PC-9 (cell line): ENCODE measurements around the gene AGBL4. TPM values are rescaled to one million over a fixed set of nuclear protein-coding genes. Genes with fewer than 3 reads are reported as not detected.

Experiments used
- BruUV-seq: library from RNA; stranded (reverse); fragments of 400-500 nt; replicated peaks from 2 replicates; lab custom pipeline; 2021; lab: Mats Ljungman, UMichigan
- CTCF ChIA-PET: fragments of 300-600 bp; sonication (Branson Sonifier 250); formaldehyde crosslinking; loops from one replicate; lab custom pipeline; 2022; ENCODE audit warnings: antibody characterized with exemption; lab: Charles Lee
- POLR2A ChIA-PET: fragments of 300-600 bp; sonication (Branson Sonifier 250); formaldehyde crosslinking; loops from one replicate; lab custom pipeline; 2022; ENCODE audit warnings: antibody characterized with exemption; ENCODE audit not compliant: unreplicated experiment; lab: Charles Lee
- DNase-seq, 2 experiments: peaks; one replicate each; pipeline versions ENCODE4 v3.0.0 to v3.0.0-alpha.2; 2015 to 2022; ENCODE audit warnings: mixed read lengths in 1 of 2
- H2AFZ ChIP-seq: fragments of 200-600 bp; sonication (generic); 2 replicates; pipeline ENCODE4 v1.8.1; 2017; ENCODE audit warnings: antibody characterized with exemption
- H3F3A ChIP-seq: fragments of 200-600 bp; sonication (generic); 2 replicates; pipeline ENCODE4 v1.8.1; 2017; ENCODE audit warnings: antibody characterized with exemption, mild to moderate bottlenecking, low read depth; ENCODE audit not compliant: insufficient read depth
- H3K27ac ChIP-seq: fragments of 200-600 bp; sonication (generic); 2 replicates; pipeline ENCODE4 v1.6.1; 2016; ENCODE audit warnings: mixed run types
- H3K27me3 ChIP-seq: fragments of 200-600 bp; sonication (generic); 2 replicates; pipeline ENCODE4 v1.6.1; 2016; ENCODE audit warnings: low read depth, mixed run types; ENCODE audit not compliant: insufficient read depth
- H3K36me3 ChIP-seq: fragments of 200-600 bp; sonication (generic); 2 replicates; pipeline ENCODE4 v1.6.1; 2016; ENCODE audit warnings: low read depth, mixed run types
- H3K4me1 ChIP-seq: fragments of 200-600 bp; sonication (generic); replicated peaks from 2 replicates; pipeline ENCODE4 v1.6.1; 2016; ENCODE audit warnings: mixed run types; ENCODE audit not compliant: insufficient read depth
- H3K4me2 ChIP-seq: fragments of 200-600 bp; sonication (generic); 2 replicates; pipeline ENCODE4 v1.6.1; 2017; ENCODE audit warnings: mixed run types
- H3K4me3 ChIP-seq: fragments of 200-600 bp; sonication (generic); 2 replicates; pipeline ENCODE4 v1.6.1; 2016; ENCODE audit warnings: mixed run types
- H3K79me2 ChIP-seq: fragments of 200-600 bp; sonication (generic); 2 replicates; pipeline ENCODE4 v1.6.1; 2017; ENCODE audit warnings: low read depth, mixed run types
- H3K9me2 ChIP-seq: fragments of 200-600 bp; sonication (generic); 2 replicates; pipeline ENCODE4 v1.8.1; 2017; ENCODE audit warnings: mild to moderate bottlenecking; ENCODE audit not compliant: insufficient read depth
- H3K9me3 ChIP-seq: fragments of 200-600 bp; sonication (generic); 2 replicates; pipeline ENCODE4 v1.8.1; 2016; ENCODE audit warnings: low read depth; ENCODE audit not compliant: insufficient read depth
- H4K20me1 ChIP-seq: fragments of 200-600 bp; sonication (generic); 2 replicates; pipeline ENCODE4 v1.8.1; 2017; ENCODE audit not compliant: insufficient read depth
- CTCF ChIP-seq: fragments of 200-600 bp; sonication (generic); conservative IDR thresholded peaks from 2 replicates; pipeline ENCODE4 v1.6.1; 2017; ENCODE audit warnings: mixed run types, antibody characterized with exemption, mild to moderate bottlenecking, moderate library complexity
- EZH2 ChIP-seq: fragments of 200-600 bp; sonication (generic); IDR thresholded peaks from 2 replicates; pipeline ENCODE4 v1.8.0; 2017; ENCODE audit warnings: antibody characterized with exemption, low read depth
- intact Hi-C: fragments of 100-400 bp; cut with micrococcal nuclease; formaldehyde crosslinking; loops from one replicate; pipeline ENCODE4 v1.10.0; 2022; ENCODE audit not compliant: unreplicated experiment
- total RNA-seq: library from RNA; stranded (reverse); gene quantifications from 2 replicates; pipeline ENCODE4 v1.2.3, GENCODE V29; 2021

Gene AGBL4
- total RNA-seq, 1 experiment from 2014 or later = not detected

GRCh38 chr1:48744032-48744431 lies 1279.7 kb downstream of the AGBL4 start:
- Histone ChIP-seq H3K9me3 (no peaks in the 10 kb centered on the region), H3K27me3 (peaks cover 48% of the 10 kb centered on the region), H3K4me3 (no peak overlapping the region), H4K20me1 (no peaks in the 10 kb centered on the region), H3F3A (no peaks in the 10 kb centered on the region), H3K27ac (no peak overlapping the region), H3K4me2 (no peak overlapping the region), H3K79me2 (no peaks in the 10 kb centered on the region), H3K4me1 (no peaks in the 10 kb centered on the region), H3K9me2 (no peaks in the 10 kb centered on the region), H2AFZ (no peak overlapping the region), H3K36me3 (no peaks in the 10 kb centered on the region)
- intact Hi-C loops = no loop called here
- TF ChIP-seq EZH2 (no peak), CTCF (no peak)
- ChIA-PET CTCF (interaction anchor here (0.6 kb wide), 1 partner anchor 193 kb away, joined by 3 read pairs; no protein-coding TSS in a partner anchor), POLR2A (no interaction called here)
- no peak for DNase-seq
- BruUV-seq = no TSS peak

GRCh38 chr1:48743480-48743879 lies 1280.3 kb downstream of the AGBL4 start:
- H3K79me2 ChIP-seq = no peaks in the 10 kb centered on the region
- H3K36me3 ChIP-seq = no peaks in the 10 kb centered on the region
- no peak overlapping the region for H3K4me3 ChIP-seq
- H4K20me1 ChIP-seq = no peaks in the 10 kb centered on the region
- intact Hi-C loops = no loop called here
- DNase-seq = no peak
- H2AFZ ChIP-seq = no peak overlapping the region
- H3F3A ChIP-seq = no peaks in the 10 kb centered on the region
- POLR2A ChIA-PET = no interaction called here
- no TSS peak for BruUV-seq
- no peak overlapping the region for H3K4me2 ChIP-seq
- H3K4me1 ChIP-seq = no peaks in the 10 kb centered on the region
- TF ChIP-seq EZH2 = no peak
- no peak for TF ChIP-seq CTCF
- H3K9me3 ChIP-seq = no peaks in the 10 kb centered on the region
- no peak overlapping the region for H3K27ac ChIP-seq
- CTCF ChIA-PET = interaction anchor here (0.6 kb wide), 1 partner anchor 192 kb away, joined by 3 read pairs; no protein-coding TSS in a partner anchor
- H3K27me3 ChIP-seq = peaks cover 47% of the 10 kb centered on the region
- no peaks in the 10 kb centered on the region for H3K9me2 ChIP-seq

GRCh38 chr1:48741380-48741779 lies 1282.4 kb downstream of the AGBL4 start:
- H3K9me3 ChIP-seq = no peaks in the 10 kb centered on the region
- no peak overlapping the region for H3K27ac ChIP-seq
- no TSS peak for BruUV-seq
- no peaks in the 10 kb centered on the region for H3K36me3 ChIP-seq
- no peak for DNase-seq
- TF ChIP-seq CTCF (no peak), EZH2 (no peak)
- POLR2A ChIA-PET = no interaction called here
- no peaks in the 10 kb centered on the region for H3K9me2 ChIP-seq
- H3K4me1 ChIP-seq = no peaks in the 10 kb centered on the region
- H4K20me1 ChIP-seq = no peaks in the 10 kb centered on the region
- peaks cover 46% of the 10 kb centered on the region for H3K27me3 ChIP-seq
- CTCF ChIA-PET = no interaction called here
- no peak overlapping the region for H2AFZ ChIP-seq
- H3K4me3 ChIP-seq = no peak overlapping the region
- H3F3A ChIP-seq = no peaks in the 10 kb centered on the region
- intact Hi-C loops = no loop called here
- H3K79me2 ChIP-seq = no peaks in the 10 kb centered on the region
- H3K4me2 ChIP-seq = no peak overlapping the region
